ENCODE measurements around the gene C5orf34.
"Not testable (repeated sequence)": the region's sequence is repeated elsewhere in the genome, so short reads cannot be mapped to it uniquely, and the experiment has no call there.

Gene C5orf34

DNA sequence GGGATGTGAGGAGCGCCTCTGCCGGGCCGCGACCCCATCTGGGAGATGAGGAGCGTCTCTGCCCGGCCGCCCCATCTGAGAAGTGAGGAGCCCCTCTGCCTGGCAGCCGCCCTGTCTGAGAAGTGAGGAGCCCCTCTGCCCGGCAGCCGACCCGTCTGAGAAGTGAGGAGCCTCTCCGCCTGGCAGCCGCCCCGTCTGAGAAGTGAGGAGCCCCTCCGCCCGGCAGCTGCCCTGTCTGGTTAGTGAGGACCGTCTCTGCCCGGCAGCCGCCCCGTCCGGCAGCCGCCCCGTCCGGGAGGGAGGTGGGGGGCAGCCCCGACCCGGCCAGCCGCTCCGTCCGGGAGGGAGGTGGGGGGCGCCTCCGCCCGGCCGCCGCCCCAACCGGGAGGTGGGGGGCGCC, 3.9 kb downstream of the C5orf34 start:
- DNase-seq: not testable (repeated sequence)

DNA sequence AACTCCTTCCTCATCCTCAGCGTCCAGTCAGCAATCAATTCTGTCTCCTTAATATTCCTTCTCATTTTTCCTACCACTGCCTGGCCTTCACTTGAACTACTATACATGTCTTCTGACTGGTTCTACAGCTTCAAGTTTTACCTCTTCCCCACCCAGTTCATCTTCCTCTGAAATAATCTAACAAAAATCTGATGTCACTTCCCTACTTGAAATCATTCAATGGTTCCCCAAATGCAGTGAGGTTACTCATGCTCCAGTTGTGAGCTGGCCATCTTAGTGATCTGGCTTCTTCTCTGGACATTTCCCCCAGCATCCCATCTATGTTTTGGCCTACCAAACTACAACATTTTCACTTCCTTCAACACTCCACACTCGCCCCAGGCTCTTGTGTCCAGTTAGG, 16.4 kb downstream of the C5orf34 start:
- no peak for DNase-seq

DNA sequence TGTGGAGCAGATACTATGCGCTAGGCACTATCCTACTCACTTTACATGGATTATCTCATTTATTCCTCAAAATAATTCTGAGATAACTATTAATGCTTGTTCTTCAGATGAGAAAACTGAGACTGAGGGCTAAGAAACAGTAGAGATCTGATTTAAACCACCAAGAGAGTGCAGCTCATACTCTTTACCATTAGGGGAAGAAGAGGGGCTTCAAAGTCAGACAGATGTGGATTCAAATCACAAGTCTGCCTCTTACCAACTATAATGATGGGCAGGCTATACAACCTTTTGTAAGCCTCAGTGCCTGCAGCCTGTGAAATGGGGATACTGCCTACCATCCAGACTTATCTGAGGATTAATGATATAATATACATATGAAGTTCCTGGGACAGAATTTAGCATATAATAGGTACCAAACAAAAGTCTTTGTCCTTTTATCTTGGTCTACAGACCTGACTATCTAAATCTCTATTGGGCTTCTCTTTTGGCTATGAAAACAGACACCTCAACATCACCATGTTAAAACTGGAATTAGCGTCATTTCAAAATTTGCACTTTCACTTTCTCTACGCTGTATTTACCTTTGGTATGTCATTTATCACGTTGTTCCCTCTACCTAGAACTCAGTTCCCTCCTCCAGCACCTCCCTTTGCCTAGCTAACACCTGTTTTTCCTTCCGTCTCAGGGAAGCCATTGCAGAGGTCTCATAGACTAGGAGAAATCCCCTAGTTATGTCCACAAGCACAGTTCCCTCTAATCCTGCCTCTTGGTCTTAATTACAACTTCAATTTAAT, 17.4 kb downstream of the C5orf34 start:
- DNase-seq: no peak

DNA sequence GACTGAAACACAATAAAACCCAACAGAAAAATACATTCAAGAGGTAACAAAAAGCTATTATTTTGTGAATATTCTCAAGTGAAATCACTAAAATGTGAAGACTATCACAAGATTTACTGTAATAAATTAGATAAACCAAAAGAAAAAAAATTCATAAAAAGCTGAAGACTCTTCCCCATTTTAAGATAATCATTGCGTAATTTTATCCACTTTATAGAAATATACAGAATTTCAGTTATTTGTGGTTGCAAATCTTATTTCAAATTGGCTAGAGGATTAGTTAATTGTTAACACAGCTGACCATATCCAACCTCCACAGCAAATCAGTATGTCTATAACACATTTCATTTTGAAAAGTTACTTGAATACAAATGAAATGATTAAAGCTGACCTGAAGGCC, 23.6 kb downstream of the C5orf34 start:
- no peak for DNase-seq

DNA sequence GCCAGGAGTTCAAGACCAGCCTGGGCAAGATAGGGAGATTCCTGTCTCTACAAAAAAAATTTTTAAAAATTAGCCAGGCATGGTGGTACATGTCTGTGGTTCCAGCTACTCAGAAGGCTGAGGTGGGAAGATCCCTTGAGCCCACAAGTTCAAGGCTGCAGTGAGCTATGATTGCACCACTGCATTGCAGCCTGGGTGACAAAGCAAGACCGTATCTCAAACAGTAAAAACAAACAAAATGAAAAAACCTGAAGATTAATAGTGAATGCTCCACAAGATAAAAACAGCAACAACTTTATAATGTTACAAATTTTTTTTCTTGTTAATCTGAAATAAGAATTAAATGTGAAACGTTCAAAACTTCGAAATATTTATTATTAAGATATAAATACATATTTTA, 28.6 kb downstream of the C5orf34 start:
- no peak for DNase-seq

DNA sequence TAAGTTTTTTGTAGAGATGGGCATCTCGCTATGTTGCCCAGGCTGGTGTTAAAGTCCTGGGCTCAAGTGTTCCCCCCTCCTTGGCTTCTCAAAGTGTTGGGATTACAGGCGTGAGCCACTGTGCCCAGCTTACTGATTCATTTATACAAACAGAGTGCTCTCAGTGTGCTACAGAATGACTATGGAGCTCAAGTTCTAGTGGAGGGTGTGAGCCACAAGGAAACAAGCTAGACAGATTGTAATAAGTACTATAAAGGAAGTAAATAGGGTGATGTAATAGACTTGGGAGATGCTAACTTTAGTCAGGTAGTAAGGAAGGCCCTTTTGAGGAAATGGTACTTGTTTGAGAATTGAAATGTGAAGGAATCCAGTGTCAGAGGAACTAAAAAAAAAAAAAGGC, 29.5 kb downstream of the C5orf34 start:
- DNase-seq: no peak

DNA sequence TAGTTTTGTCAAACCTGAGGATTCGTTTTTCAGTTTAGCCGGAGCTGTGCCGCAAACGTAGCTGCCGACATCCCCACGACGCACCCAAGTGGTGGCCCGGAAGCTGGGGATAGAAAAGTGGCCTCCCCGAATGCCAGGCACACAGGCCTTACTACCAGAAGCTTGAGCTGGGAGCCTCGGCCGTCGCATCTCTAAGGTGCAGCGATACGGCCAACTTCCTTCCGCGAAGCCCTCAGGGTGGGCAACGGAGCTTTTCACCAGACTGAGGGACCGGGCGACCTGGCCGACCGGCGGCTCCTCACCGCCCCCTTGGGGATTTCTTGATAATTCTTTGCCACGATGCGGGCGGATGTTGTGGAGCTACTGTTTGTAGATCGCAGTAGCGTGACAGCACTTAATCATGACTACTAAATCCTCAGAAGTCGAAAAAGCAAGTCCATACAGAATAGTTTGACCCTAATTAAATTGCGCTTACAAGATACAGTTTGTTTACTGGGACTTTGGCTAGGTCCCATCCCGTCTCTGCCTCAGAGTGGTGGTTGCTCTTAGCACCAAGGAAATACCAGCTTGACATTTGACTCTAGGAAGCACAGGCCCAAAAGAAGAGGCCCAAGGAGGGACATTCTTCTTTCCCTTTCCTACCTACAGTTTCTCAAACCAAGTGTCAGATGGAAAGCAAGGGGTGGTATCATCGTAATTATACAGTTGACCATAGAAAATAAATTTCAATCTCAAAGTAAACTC, 30.7 kb downstream of the C5orf34 start:
- DNase-seq: peak; percentile 76 to 85

DNA sequence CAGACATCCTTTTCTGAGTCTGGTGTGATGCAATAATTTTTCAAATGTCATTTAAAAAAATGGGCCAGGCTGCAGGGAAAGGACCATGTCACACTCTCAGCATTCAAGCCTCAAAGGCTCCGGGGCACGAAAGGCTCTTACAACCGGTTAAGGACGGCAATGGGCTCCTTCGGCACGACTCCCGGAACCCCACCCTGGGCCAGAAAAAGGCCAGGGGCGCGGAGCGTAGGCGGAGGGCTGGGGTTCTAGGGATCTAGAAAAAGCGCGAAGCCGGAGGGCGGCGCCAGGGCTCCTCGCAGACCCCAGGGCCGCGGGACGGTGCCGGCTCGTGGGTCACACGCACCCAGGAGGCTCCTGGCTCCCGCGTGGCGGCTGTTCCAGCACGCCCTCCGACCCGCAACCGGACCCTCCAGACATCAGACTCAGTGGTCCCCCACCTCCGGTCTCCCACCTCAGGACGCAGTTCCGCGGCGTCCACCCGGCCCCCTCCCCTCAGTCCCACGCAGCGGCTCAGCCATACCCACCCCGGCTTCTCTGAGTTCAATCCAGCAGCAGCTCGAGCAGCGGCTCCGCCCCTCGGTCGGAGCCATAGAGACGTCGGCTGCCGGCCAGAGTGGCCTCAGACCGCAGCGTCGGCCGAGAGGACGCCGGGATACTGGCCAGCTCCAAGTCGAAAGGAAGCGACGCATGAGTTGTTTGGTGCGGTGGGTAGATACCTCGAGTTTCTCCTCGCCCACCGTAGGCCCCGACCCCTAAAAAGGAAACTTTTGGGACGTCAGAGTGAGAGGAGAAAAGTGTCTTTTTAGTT, 31.4 kb downstream of the C5orf34 start, which contains the start of gene TMEM267:
TSS of gene TMEM267 (minus strand) at position 568 of the 808 bp plus-strand sequence. CDS start 29,896 bp downstream, outside the sequence.
- peak; percentile 81 to 87 for DNase-seq

GRCh38 chr5:43482490-43483297, 32.3 kb downstream of the C5orf34 start:
- DNase-seq: no peak

DNA sequence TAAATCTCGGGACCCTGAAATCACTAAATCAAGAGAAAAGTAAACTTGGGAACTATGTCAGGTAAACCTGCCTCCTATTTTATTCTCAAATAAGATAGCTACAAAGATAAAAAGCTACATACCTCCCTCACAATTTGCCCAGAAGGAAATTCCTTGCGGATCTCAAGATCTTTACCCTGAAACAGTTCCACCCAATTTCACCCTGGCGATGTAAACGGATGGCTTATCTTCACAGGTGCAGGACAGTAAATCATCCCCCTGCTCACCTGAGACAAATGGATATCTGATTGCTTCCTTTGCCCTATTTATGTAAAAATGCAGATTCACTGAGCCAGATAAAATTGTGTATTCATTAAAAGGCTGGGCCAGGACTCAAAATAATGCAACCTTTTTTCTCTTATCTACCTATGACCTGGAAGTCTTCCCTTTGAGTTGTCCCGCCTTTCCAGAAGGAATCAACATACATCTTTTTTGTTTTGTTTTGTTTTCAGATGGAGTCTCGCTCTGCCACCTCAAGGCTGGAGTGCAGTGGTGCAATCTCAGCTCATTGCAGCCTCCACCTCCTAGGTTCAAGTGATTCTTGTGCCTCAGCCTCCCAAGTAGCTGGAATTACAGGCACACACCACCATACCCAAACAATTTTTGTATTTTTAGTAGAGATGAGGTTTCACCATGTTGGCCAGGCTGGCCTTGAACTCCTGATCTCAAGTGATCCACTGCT, 45.1 kb downstream of the C5orf34 start:
- DNase-seq: no peak

DNA sequence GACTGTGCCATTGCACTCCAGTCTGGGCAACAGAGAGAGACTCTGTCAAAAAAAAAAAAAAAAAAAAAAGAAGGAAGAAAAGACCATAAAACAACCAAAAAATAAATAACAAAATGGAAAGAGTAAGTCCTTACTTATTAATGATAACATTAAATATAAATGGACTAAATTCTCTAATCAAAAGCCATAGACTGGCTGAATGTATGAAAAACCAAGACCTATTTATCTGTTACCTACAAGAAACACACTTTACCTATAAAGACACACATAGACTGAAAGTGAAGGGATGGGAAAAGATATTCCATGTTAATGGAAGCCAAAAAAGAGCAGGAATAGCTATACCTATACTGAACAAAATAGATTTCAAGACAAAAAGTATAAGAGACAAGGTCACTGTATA, 47.8 kb downstream of the C5orf34 start:
- no peak for DNase-seq

DNA sequence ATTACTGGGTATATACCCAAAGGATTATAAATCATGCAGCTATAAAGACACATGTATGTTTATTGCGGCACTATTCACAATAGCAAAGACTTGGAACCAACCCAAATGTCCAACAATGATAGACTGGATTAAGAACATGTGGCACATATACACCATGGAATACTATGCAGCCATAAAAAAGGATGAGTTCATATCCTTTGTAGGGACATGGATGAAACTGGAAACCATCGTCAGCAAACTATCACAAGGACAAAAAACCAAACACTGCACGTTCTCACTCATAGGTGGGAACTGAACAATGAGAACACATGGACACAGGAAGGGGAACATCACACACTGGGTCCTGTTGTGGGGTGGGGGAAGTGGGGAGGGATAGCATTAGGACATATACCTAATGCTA, 49.5 kb downstream of the C5orf34 start:
- not testable (repeated sequence) for DNase-seq

DNA sequence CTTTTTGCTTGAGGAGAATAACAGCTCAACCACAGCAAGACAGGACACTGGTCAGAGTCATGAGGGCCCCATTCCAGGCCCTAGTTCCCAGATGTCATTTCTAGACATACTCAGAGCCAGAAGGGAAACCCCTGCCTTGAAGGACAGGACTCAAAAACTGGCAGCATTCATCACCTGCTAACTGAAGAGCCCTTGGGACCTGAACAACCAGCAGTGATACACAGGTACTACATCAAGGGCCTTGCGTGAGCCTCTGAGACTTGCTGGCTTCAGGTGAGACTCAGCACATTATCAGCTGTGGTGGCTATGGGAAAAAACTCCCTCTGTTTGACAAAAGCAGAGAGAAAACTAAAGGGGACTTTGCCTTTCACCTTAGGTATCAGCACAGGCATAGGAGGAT, 53.9 kb downstream of the C5orf34 start:
- no peak for DNase-seq

GRCh38 chr5:43456556-43456955, 58.4 kb downstream of the C5orf34 start:
- no peak for DNase-seq

- not testable (repeated sequence) for DNase-seq
Measured at GRCh38 chr5:43441575-43441974, 73.4 kb downstream of the C5orf34 start.

DNA sequence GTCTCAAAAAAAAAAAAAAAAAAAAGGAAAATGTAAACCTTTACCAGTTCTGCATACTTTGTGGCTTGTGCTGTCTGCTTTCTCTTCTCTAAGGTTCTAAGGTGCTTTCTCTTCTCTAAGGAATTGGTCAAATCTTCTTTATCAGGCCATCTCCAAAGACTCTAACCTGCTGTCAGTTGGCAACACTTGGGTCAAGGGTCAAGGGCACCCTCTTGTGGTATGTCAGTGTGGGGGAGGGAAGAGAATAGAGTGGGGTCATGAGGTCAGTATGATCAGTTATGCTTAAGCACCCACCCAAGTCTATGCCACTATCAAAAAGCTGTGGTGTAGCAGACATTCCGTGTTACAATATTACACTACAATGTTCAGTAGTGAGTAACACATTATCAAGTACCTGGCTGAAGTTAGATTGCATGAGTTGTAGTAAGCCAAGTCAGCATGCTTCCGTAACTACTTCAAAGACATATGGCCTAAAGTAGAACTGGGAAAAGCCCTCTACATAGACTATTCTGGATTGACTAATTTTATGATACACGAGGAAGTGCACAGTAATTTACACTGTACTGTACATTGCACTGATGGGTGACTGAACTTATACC, 77.8 kb downstream of the C5orf34 start:
- no peak for DNase-seq
